GM23338 (cell line): ENCODE measurements around the gene HTR6. TPM values are rescaled to one million over a fixed set of nuclear protein-coding genes. Genes with fewer than 3 reads are reported as not detected.

Experiments
- ATAC-seq: fragments of 200-7000 bp; cut with Tn5 transposase; 3 replicates; pipeline ENCODE4 v1.9.1; 2020
- DNase-seq: peaks from one replicate; pipeline ENCODE4 v3.0.0-alpha.2; 2015; ENCODE audit warnings: low spot score
- H2AFZ ChIP-seq: fragments of 200-600 bp; sonication (generic); 2 replicates; pipeline ENCODE4 v1.8.0; 2016; ENCODE audit warnings: antibody characterized with exemption, mild to moderate bottlenecking, moderate library complexity
- H3F3A ChIP-seq: fragments of 200-600 bp; sonication (generic); replicated peaks from 2 replicates; pipeline ENCODE4 v1.8.0; 2017; ENCODE audit warnings: antibody characterized with exemption, mixed run types, low read depth
- H3K27ac ChIP-seq: fragments of 200-600 bp; sonication (generic); 2 replicates; pipeline ENCODE4 v1.6.1; 2016; ENCODE audit warnings: low read depth
- H3K27me3 ChIP-seq: fragments of 200-600 bp; sonication (generic); 2 replicates; pipeline ENCODE4 v1.8.0; 2016; ENCODE audit warnings: mild to moderate bottlenecking, mixed run types, moderate library complexity; ENCODE audit not compliant: insufficient read depth
- H3K36me3 ChIP-seq: fragments of 200-600 bp; sonication (generic); 2 replicates; pipeline ENCODE4 v1.8.0; 2016; ENCODE audit warnings: mild to moderate bottlenecking; ENCODE audit not compliant: insufficient read depth
- H3K4me1 ChIP-seq: fragments of 200-600 bp; sonication (generic); 2 replicates; pipeline ENCODE4 v1.8.0; 2016; ENCODE audit warnings: mild to moderate bottlenecking, moderate library complexity; ENCODE audit not compliant: insufficient read depth
- H3K4me2 ChIP-seq: fragments of 200-600 bp; sonication (generic); 2 replicates; pipeline ENCODE4 v1.7.1; 2017; ENCODE audit warnings: mixed run types
- H3K4me3 ChIP-seq: fragments of 200-600 bp; sonication (generic); 2 replicates; pipeline ENCODE4 v1.6.1; 2016; ENCODE audit warnings: mixed run types
- H3K79me2 ChIP-seq: fragments of 200-600 bp; sonication (generic); replicated peaks from 2 replicates; pipeline ENCODE4 v1.8.0; 2017; ENCODE audit warnings: mild to moderate bottlenecking; ENCODE audit not compliant: insufficient read depth
- H3K9me2 ChIP-seq: fragments of 200-600 bp; sonication (generic); 2 replicates; pipeline ENCODE4 v1.8.0; 2017; ENCODE audit not compliant: insufficient read depth
- H4K20me1 ChIP-seq: fragments of 200-600 bp; sonication (generic); replicated peaks from 2 replicates; pipeline ENCODE4 v1.8.0; 2017; ENCODE audit warnings: mild to moderate bottlenecking; ENCODE audit not compliant: insufficient read depth
- H3K27ac Mint-ChIP-seq: 2 replicates; pipeline ENCODE4 v1.8.0; 2020; ENCODE audit warnings: inconsistent platforms, mild to moderate bottlenecking, moderate library complexity, mixed read lengths
- H3K27me3 Mint-ChIP-seq: 3 replicates; pipeline ENCODE4 v1.8.0; 2022; ENCODE audit warnings: low read depth, mild to moderate bottlenecking, moderate library complexity, mixed read lengths, inconsistent platforms; ENCODE audit not compliant: insufficient read depth, poor library complexity
- H3K36me3 Mint-ChIP-seq: 3 replicates; pipeline ENCODE4 v1.8.0; 2021; ENCODE audit warnings: low read depth, mild to moderate bottlenecking, inconsistent platforms, moderate library complexity, mixed read lengths
- H3K4me1 Mint-ChIP-seq: 3 replicates; pipeline ENCODE4 v1.8.0; 2020; ENCODE audit warnings: mild to moderate bottlenecking, inconsistent platforms, mixed read lengths
- H3K4me3 Mint-ChIP-seq: 3 replicates; pipeline ENCODE4 v1.8.0; 2021; ENCODE audit warnings: moderate library complexity, mild to moderate bottlenecking, inconsistent platforms, mixed read lengths
- H3K9me3 Mint-ChIP-seq: 3 replicates; pipeline ENCODE4 v1.8.0; 2020; ENCODE audit warnings: moderate library complexity, mild to moderate bottlenecking, inconsistent platforms, mixed read lengths
- CREB1 ChIP-seq: fragments of 250-450 bp; sonication (Bioruptor Pico); IDR thresholded peaks from 2 replicates; pipeline ENCODE4 v1.5.0; 2020; ENCODE audit warnings: low read depth, mild to moderate bottlenecking, moderate library complexity
- CTCF ChIP-seq, 2 experiments: fragments of 200-600 bp in 1 of 2; sonication (generic) in 1 of 2; conservative IDR thresholded peaks; 2 replicates each; pipeline versions ENCODE4 v1.5.1 to v1.6.1; 2016 to 2017; ENCODE audit warnings: antibody characterized with exemption in 2 of 2, low read depth in 2 of 2, mild to moderate bottlenecking in 2 of 2, moderate library complexity in 1 of 2
- ETS1 ChIP-seq: IDR thresholded peaks from 2 replicates; pipeline ENCODE4 v1.6.1; 2016; ENCODE audit warnings: antibody characterized with exemption
- EZH2 ChIP-seq: fragments of 200-600 bp; sonication (generic); IDR thresholded peaks from one replicate; pipeline ENCODE4 v1.8.0; 2017; ENCODE audit warnings: antibody characterized with exemption, mild to moderate bottlenecking, low read depth; ENCODE audit not compliant: unreplicated experiment
- EZH2phosphoT487 ChIP-seq: fragments of 200-600 bp; sonication (generic); IDR thresholded peaks from one replicate; pipeline ENCODE4 v1.8.1; 2018; ENCODE audit warnings: antibody characterized with exemption; ENCODE audit not compliant: unreplicated experiment
- NANOG ChIP-seq: IDR thresholded peaks from 2 replicates; pipeline ENCODE4 v1.6.1; 2016; ENCODE audit warnings: antibody characterized with exemption, borderline replicate concordance
- POLR2AphosphoS5 ChIP-seq: IDR thresholded peaks from 2 replicates; pipeline ENCODE4 v1.6.1; 2016; ENCODE audit warnings: antibody characterized with exemption, low read depth
- REST ChIP-seq: IDR thresholded peaks from one replicate; pipeline ENCODE4 v1.6.1; 2018; ENCODE audit warnings: antibody characterized with exemption; ENCODE audit not compliant: unreplicated experiment
- STAT1 ChIP-seq: IDR thresholded peaks from one replicate; pipeline ENCODE4 v1.6.1; 2016; ENCODE audit warnings: antibody characterized with exemption; ENCODE audit not compliant: unreplicated experiment
- ZNF114 ChIP-seq: fragments of 250-450 bp; sonication (Bioruptor Pico); IDR thresholded peaks from 2 replicates; pipeline ENCODE4 v1.5.0; 2020; ENCODE audit warnings: mild to moderate bottlenecking, moderate library complexity
- polyA plus RNA-seq: library from polyadenylated mRNA; unstranded; fragments of >200 nt; fragmentation: Nextera tagmentation; extraction: Ambion mirVana; gene quantifications from 2 replicates; pipeline ENCODE4 v1.2.1, GENCODE V29; 2016
- total RNA-seq: library from RNA; depleted of rRNA; stranded (reverse); fragments of >200 nt; shearing (Covaris generic); gene quantifications from 2 replicates; pipeline ENCODE4 v1.2.3, GENCODE V29; 2014

HTR6 gene
- total and polyA plus RNA-seq, 2 experiments from 2014 or later = 0.26 to 0.66 TPM

DNA sequence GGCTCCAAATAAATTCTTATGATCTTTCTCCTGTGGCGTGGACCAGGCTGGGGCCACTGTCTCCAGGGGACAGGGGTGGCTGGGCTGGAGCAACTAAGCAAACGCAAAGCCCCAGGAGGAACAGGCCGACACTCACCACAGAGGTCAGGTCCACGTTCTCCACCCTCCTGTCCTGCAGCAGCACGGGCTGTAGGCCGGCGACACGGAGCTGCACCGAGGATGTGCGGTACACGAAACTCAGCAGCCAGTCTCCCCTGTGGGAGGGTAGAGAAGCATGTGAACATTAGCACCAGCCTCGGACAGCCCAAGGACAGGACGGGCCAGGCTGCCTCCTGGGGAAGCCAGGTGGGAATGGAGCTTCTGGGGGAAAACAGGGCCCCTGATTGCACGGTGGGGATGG, 29.6 kb downstream of the HTR6 start (continued):
- TF ChIP-seq REST (no peak), CTCF (conservative IDR thresholded peaks at IDR 0.05; ENCODE audit: low read depth in 2 of 2) (no peak), ZNF114 (CRISPR knock-in tag) (no peak)

GRCh38 chr1:19695772-19696171, 31.1 kb downstream of the HTR6 start:
- no peaks in the 10 kb centered on the region for H3K79me2 ChIP-seq
- H3K4me3 Mint-ChIP-seq = no peak overlapping the region
- peaks cover 5% of the 10 kb centered on the region; the same call in 1 of the 3 replicates for H3K36me3 Mint-ChIP-seq
- no peak overlapping the region for H3K27ac ChIP-seq
- no peak overlapping the region for H3K27ac Mint-ChIP-seq
- H3K27me3 Mint-ChIP-seq = peaks cover 6% of the 10 kb centered on the region
- no peak overlapping the region for H3K4me3 ChIP-seq
- no peaks in the 10 kb centered on the region for H3F3A ChIP-seq
- DNase-seq (no peak), ATAC-seq (no peak)
- H3K9me2 ChIP-seq = no peaks in the 10 kb centered on the region
- no peak overlapping the region for H2AFZ ChIP-seq
- H4K20me1 ChIP-seq = no peaks in the 10 kb centered on the region
- peaks cover 2% of the 10 kb centered on the region; the same call in 2 of the 3 replicates for H3K9me3 Mint-ChIP-seq
- H3K4me1 Mint-ChIP-seq = no peaks in the 10 kb centered on the region
- no peaks in the 10 kb centered on the region for H3K36me3 ChIP-seq
- no peak overlapping the region for H3K4me2 ChIP-seq
- no peaks in the 10 kb centered on the region for H3K4me1 ChIP-seq
- H3K27me3 ChIP-seq = no peaks in the 10 kb centered on the region
- TF ChIP-seq CTCF (conservative IDR thresholded peaks at IDR 0.05; ENCODE audit: low read depth in 2 of 2) = no peak
- TF ChIP-seq ZNF114 (CRISPR knock-in tag) = no peak
- TF ChIP-seq CREB1 (CRISPR knock-in tag) = no peak
- no peak for TF ChIP-seq NANOG
- no peak for TF ChIP-seq EZH2
- no peak for TF ChIP-seq REST
- no peak for TF ChIP-seq STAT1
- TF ChIP-seq POLR2AphosphoS5 = no peak
- TF ChIP-seq EZH2phosphoT487 = no peak
- no peak for TF ChIP-seq ETS1
